HG02870 (cell line): ENCODE results near the gene AGPAT4.
"Not testable (repeated sequence)": the region's sequence is repeated elsewhere in the genome, so short reads cannot be mapped to it uniquely, and the experiment has no call there.

Source experiments
- ATAC-seq: cut with Tn5 transposase; IDR thresholded peaks from one replicate; pipeline ENCODE4 v1.9.1; 2021; ENCODE audit warnings: mild to moderate bottlenecking, moderate library complexity; ENCODE audit not compliant: unreplicated experiment

Gene AGPAT4

GRCh38 chr6:161172769-161173168 is 101.1 kb downstream of the AGPAT4 start:
- ATAC-seq, result not testable (repeated sequence)

DNA sequence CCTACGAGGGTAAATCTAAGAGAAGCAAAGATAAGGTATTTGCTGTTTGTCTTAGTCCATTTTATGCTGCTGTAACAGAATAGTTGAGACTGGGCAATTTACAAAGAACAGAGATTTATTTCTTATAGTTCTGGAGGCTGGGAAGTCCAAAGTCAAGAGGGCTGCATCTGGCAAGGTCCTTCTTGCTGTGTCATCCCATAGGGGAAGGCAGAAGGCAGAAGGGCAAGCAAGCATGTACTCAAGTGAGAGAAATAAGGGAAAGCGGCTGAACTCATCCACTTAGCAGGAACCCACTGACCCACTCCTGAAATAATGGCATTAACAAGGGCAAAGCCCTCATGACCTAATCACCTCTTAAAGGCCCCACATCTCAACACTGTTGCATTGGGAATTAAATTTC is 102.7 kb downstream of the AGPAT4 start:
- no peak for ATAC-seq

DNA sequence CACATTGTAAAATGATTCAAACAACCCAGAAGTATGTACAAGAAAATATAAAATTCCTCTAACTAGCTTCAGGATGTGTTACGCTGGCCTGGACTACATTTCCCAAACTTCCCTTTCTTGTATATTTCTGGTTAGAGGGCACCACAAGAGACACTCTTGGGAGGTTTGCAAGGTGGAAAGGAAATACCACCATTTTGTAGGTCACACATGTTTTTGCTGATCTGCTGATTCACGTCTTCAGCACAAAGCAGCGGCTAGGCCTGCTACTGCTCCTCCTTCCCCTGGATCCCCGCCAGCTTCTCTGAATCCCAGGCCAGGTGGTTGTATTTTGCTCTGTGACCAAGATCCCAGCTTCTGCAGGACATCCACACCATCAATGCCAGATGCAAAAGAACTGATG is 104.2 kb downstream of the AGPAT4 start:
- ATAC-seq, result no peak

DNA sequence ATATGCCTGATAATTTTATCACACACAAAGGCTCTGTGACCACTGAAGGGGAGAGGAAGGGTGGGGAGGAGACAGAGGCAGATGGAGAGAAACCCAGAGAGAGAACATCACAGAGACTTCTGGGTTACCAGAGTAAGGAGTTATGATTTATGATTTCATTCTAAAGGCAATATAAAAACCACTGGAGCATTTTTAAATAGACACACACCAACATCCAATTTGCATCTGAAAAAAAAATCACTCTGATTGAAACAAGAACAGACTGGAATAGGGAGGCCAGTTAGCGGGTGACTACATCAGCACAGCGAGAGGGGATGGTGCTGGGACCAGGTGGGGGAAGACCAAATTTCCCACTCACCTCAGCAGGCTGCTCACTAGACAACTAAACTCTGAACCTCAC is 104.8 kb downstream of the AGPAT4 start:
- no peak for ATAC-seq

- ATAC-seq, result no peak
These were observed 105.5 kb downstream of the AGPAT4 start for GRCh38 chr6:161168281-161168891.

- ATAC-seq, result no peak
These were observed 107.2 kb downstream of the AGPAT4 start for GRCh38 chr6:161166677-161167076.

DNA sequence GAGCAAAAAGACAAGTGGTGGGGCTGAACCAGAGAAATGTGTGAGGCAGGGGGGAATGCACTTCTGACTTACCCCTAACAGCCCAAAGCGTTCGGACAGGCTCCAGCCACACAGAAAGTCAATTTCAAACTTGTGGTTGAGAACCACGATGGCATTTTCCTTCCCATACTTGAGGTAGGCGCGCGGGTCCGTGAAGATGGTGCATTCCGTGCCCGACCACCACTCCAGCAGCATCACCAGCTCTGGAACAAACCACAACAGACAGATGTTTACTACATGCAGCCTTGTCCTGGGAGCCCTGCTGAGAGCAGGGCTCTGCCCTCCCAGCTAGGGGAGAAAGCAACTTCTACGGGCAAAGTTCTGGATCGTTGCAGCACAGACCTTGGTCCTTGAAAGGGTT is 107.7 kb downstream of the AGPAT4 start:
- ATAC-seq, result no peak

GRCh38 chr6:161164182-161164625 is 109.7 kb downstream of the AGPAT4 start:
- no peak for ATAC-seq

DNA sequence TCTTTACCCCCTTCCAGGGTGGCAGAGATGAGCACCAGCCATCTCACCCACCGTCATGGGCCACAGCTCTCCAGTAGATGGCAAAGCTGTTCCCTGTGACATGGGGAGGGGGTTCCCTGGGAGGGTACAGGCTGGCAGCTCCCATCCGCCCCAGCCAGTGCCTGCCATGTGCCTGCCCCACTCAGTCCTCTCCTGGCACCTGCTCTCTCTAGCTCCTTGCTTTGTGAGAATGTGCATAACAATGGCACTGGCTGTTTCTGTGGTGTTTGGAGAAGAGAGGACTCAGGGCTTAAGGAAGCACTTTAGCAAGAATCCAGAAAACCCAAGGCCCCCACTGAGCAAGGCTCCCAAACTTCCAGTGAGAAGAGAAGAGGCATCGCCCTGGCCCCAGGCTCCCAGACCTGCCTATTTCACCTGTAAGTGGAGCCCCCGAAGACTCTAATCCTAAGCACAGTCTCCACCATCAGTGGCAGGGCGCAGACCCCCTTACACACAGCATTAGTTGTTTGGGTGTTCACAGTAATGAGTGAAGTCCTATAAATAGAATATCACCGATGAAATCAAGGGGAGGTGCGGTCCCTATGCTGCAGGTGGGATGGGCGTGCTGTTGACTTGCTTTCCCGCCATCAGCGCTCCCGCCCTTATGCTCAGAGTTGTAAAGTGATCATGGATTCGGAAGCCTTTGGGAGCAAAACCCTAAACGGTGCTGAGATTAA is 110.2 kb downstream of the AGPAT4 start:
- ATAC-seq, result no peak

- ATAC-seq, result no peak
These were observed 111.1 kb downstream of the AGPAT4 start for GRCh38 chr6:161162722-161163121.

DNA sequence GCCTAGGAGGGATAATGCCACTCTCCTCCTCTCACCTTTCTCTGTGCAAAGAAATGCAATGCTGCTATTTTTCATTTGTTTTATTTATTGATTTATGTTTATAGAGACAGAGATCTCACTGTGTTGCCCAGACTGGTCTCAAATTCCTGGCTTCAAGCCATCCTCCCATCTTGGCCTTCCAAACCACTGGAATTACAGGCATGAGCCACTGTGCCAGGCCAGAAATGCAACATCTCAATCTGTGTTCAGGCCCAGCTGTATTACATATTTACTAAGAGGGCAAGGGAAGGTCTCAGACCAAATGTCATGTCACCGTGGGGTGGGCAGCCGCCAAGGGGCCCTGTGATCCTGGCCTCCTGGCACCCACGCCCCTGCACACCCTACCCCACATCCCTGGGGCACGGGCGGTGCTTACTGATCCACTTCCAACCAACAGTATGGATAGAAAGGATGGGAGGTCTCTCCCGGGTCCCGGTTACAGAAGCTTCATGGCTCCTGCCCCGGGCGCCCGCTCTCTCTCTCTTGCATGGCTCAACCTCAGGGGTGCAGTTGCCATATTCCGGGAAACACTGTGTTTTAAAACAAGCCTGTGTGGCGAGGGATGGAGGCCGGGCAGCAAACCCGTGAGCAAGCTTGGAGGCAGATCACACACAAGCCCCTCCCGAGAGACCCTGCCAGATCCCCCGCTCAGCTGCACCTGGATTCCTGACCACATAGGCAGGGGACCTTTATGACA is 111.8 kb downstream of the AGPAT4 start:
- no peak for ATAC-seq

GRCh38 chr6:161161121-161161520 is 112.7 kb downstream of the AGPAT4 start:
- ATAC-seq, result no peak

DNA sequence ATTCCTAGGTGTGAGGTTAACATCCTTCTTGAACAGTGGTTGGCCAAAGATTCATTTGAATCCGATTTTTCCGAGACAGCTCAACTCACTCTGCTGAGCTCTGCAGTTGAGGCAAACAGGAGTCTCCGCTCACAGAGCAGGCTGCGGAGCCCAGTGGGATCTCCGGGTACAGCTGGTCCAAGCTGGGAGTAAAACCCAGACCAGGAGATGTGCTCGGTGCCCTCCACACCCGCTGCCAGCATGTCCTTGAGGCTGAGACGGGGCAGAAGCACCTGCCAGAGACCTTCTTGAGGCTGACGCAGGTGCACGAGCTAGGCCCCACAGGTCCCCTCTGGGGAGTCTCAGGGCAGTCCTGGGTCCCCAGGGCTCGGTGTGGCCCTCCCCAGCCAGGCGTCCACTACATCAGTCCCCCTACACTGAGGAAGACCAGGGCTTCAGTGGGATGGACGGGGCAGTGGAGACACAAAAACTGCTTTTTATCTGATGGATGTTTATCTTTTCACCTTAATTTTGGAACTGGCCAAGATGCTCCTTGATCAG is 119.0 kb downstream of the AGPAT4 start:
- ATAC-seq, result no peak

DNA sequence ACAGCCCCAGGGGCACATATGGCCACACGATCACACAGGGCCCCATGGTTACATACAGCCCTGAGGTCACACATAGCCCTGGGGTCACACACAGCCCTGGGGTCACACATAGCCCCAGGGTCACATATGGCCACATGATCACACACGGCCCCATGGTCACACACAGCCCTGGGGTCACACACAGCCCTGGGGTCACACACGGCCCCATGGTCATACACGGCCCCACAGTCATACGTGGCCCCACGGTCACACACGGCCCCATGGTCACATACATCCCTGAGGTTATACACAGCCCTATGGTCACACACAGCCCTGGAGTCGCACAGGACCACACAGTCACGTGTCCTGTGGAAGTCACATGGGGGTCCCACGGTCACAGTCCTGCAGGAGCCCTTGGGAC is 120.1 kb downstream of the AGPAT4 start:
- no peak for ATAC-seq

DNA sequence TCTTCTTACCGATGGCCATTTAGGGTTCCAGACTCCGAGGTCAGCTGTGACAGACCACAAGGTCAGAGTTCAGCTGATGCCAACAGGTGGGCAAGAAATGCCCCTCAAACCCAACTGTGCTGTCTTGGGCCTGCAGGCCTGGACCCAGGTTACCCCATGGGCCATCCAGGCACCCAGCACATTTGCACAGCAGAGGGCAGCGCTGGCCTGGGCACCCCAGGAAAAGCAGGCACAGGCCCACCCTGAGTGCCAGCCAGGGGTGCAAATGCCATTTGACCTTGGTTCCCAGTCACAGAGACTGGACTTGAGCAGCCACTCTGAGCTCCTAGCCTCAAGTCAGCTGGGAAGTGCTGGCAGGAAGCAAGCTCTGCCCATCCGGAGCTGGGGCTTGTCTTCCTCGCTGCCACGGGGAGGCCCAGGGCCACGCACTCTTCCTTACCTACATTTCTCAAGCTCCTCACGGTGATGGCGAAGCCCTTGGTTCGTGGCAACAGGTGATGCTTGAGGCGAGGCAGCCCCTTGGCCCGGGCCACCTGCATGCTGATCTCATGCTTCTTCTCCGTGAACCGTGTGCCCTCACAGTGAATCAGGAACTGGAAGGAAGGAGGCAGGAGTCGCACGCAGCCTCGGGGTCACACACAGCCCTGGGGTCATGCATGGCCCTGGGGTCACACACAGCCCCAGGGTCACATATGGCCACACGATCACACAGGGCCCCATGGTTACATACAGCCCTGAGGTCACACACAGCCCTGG is 120.8 kb downstream of the AGPAT4 start:
- no peak for ATAC-seq

DNA sequence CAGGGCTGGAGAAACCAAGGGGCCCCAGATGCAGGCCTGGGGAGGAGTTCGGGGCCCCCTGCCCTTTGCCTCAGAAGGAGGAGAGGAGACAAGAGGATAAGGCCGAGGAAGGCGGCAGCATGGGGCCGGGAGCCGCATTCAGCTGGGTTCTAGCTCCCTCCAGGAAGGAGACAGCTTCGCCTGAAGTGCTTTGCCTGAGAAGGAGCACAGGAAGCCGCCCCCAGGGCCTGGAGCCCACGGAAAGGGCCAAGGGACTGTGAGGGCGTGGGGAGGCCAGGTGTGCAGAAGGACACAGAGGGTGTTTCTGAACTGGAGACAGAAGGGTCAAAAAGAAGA is 121.4 kb downstream of the AGPAT4 start:
- ATAC-seq, result no peak

GRCh38 chr6:161151660-161152526 is 122.0 kb downstream of the AGPAT4 start:
- ATAC-seq, result no peak

- no peak for ATAC-seq
These were observed 122.7 kb downstream of the AGPAT4 start for GRCh38 chr6:161151059-161151645.

GRCh38 chr6:161150566-161150965 is 123.3 kb downstream of the AGPAT4 start:
- ATAC-seq, result no peak

GRCh38 chr6:161150136-161150535 is 123.7 kb downstream of the AGPAT4 start:
- no peak for ATAC-seq
